Activated CD8-positive, alpha-beta memory T cell treated with anti-CD3 and anti-CD28 coated beads, Interleukin-2, amount 50 U/mL, for 48 hours (primary cell): ENCODE data around the gene PRRT2.

Experiments
- DNase-seq: peaks from one replicate; pipeline ENCODE4 v3.0.0-alpha.2; 2020

Gene PRRT2

GRCh38 chr16:29863669-29863984, 51.6 kb downstream of the PRRT2 start:
- DNase-seq = no peak

DNA sequence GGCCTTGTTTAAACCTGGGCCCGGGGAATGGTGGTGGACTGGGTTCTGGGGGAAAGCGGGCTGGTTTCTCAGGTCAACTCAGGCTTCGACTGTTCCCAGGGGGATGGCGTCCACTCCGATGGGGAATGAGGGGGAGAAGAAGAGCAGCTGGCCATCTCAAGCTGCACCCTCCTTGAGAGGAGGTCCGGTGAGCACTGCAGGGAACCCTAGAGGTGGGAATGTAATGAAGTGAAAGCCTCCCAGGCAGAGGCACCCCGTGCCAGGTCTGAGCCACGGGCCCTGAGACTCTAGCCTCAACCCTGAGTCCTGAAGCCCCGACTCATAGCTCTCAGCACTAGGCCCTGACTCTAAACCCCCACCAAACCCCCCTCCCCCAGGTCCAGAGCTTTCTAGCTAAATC, 52.2 kb downstream of the PRRT2 start:
- DNase-seq = no peak
